Activated CD8-positive, alpha-beta T cell treated with anti-CD3 and anti-CD28 coated beads for 36 hours (primary cell): Measurements from ENCODE around the gene WASHC3. TPM values are rescaled to one million over a fixed set of nuclear protein-coding genes. Genes with fewer than 3 reads are reported as not detected.

Experiments used
- ATAC-seq: fragments of 200-7000 bp; cut with Tn5 transposase; one replicate; pipeline ENCODE4 v1.10.0; 2021; ENCODE audit warnings: mild to moderate bottlenecking, moderate library complexity
- CTCF ChIA-PET: fragments of 350-600 bp; sonication (Branson Sonifier 250); formaldehyde crosslinking; loops from one replicate; lab custom pipeline; 2021; ENCODE audit warnings: antibody characterized with exemption; lab: Charles Lee
- POLR2A ChIA-PET: fragments of 350-600 bp; sonication (Branson Sonifier 250); formaldehyde crosslinking; loops from one replicate; lab custom pipeline; 2021; ENCODE audit warnings: antibody characterized with exemption; lab: Charles Lee
- DNase-seq: peaks from one replicate; pipeline ENCODE4 v3.0.0-alpha.2; 2020
- H3K27ac Mint-ChIP-seq: one replicate; pipeline ENCODE4 v1.8.0; 2021; ENCODE audit warnings: mild to moderate bottlenecking, mixed read lengths
- H3K27me3 Mint-ChIP-seq: one replicate; pipeline ENCODE4 v1.8.0; 2021; ENCODE audit warnings: mixed read lengths
- H3K36me3 Mint-ChIP-seq: one replicate; pipeline ENCODE4 v1.8.0; 2021; ENCODE audit warnings: low read depth, mixed read lengths
- H3K4me1 Mint-ChIP-seq: one replicate; pipeline ENCODE4 v1.8.0; 2021; ENCODE audit warnings: low read depth, mixed read lengths
- H3K4me3 Mint-ChIP-seq: one replicate; pipeline ENCODE4 v1.8.0; 2021; ENCODE audit warnings: mild to moderate bottlenecking, moderate library complexity, mixed read lengths
- H3K9me3 Mint-ChIP-seq: one replicate; pipeline ENCODE4 v1.8.0; 2021; ENCODE audit warnings: mixed read lengths
- CTCF ChIP-seq: fragments of 200-600 bp; IDR thresholded peaks from one replicate; pipeline ENCODE4 v1.8.0; 2022; ENCODE audit warnings: antibody characterized with exemption, mild to moderate bottlenecking
- intact Hi-C: fragments of 100-400 bp; cut with micrococcal nuclease; formaldehyde crosslinking; loops from one replicate; pipeline ENCODE4 v1.10.0; 2022
- total RNA-seq, 2 experiments: library from RNA; stranded (reverse); gene quantifications; one replicate each; pipeline ENCODE4 v1.2.3, GENCODE V29; 2021

Gene WASHC3
- total RNA-seq, 2 experiments from 2014 or later = 30.7 to 32.3 TPM

GRCh38 chr12:102069707-102070106, 7.9 kb upstream of the WASHC3 start:
- intact Hi-C loops = no loop called here

GRCh38 chr12:102067574-102068258, 5.9 kb upstream of the WASHC3 start:
- DNase-seq = no peak
- Mint-ChIP-seq H3K4me1 (no peaks in the 10 kb centered on the region), H3K27ac (no peak overlapping the region), H3K27me3 (peaks cover 2% of the 10 kb centered on the region), H3K4me3 (no peak overlapping the region), H3K9me3 (no peaks in the 10 kb centered on the region), H3K36me3 (no peaks in the 10 kb centered on the region)
- POLR2A ChIA-PET = interaction anchor here (0.9 kb wide), 1 partner anchor 11 kb away, joined by 3 read pairs; no protein-coding TSS in a partner anchor
- ATAC-seq = no peak
- intact Hi-C loops = no loop called here
- no peak for TF ChIP-seq CTCF
- CTCF ChIA-PET = no interaction called here

More at GRCh38 chr12:102069707-102070106, 7.9 kb upstream of the WASHC3 start:
- H3K4me1 Mint-ChIP-seq = no peaks in the 10 kb centered on the region
- no peak for TF ChIP-seq CTCF
- DNase-seq (no peak), ATAC-seq (no peak)
- no peaks in the 10 kb centered on the region for H3K9me3 Mint-ChIP-seq
- no peak overlapping the region for H3K27ac Mint-ChIP-seq
- CTCF ChIA-PET = no interaction called here
- no peak overlapping the region for H3K4me3 Mint-ChIP-seq
- POLR2A ChIA-PET = interaction anchor here (0.9 kb wide), 1 partner anchor 15 kb away, joined by 4 read pairs; no protein-coding TSS in a partner anchor
- peaks cover 3% of the 10 kb centered on the region for H3K36me3 Mint-ChIP-seq
- no peaks in the 10 kb centered on the region for H3K27me3 Mint-ChIP-seq

- POLR2A ChIA-PET = no interaction called here
- CTCF ChIA-PET = no interaction called here
- no peaks in the 10 kb centered on the region for H3K9me3 Mint-ChIP-seq
- peaks cover 16% of the 10 kb centered on the region for H3K4me1 Mint-ChIP-seq
- intact Hi-C loops = no loop called here
- H3K27me3 Mint-ChIP-seq = peaks cover 2% of the 10 kb centered on the region
- H3K27ac Mint-ChIP-seq = no peak overlapping the region
- no peak for DNase-seq
- ATAC-seq = no peak
- peaks cover 10% of the 10 kb centered on the region for H3K36me3 Mint-ChIP-seq
- TF ChIP-seq CTCF = no peak
- no peak overlapping the region for H3K4me3 Mint-ChIP-seq
Measured at GRCh38 chr12:102064476-102064875, 2.7 kb upstream of the WASHC3 start.

DNA sequence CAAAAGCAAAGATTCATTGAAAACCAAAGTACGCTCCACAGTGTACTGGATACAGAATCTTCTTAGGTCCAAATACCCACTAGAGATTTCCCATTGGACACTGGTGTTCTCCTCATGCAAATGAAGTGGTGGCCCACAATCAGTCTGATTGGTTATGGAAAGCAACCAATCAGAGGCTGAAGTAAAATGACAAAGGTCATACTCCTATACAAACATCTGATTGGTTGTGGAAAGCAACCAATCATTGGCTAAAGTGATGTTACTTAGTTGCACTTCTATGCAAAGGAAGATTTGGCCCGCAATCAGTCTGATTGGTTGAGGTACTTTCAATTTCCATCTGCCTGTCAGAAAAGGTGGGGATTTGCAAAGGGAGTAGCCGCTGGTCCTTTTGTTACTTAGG, 1.3 kb upstream of the WASHC3 start:
- DNase-seq (no peak), ATAC-seq (no peak)
- no peak overlapping the region for H3K4me3 Mint-ChIP-seq
- no peak for TF ChIP-seq CTCF
- ChIA-PET POLR2A (no interaction called here), CTCF (no interaction called here)
- intact Hi-C loops = no loop called here
- peaks cover 18% of the 10 kb centered on the region for H3K36me3 Mint-ChIP-seq
- H3K9me3 Mint-ChIP-seq = no peaks in the 10 kb centered on the region
- no peak overlapping the region for H3K27ac Mint-ChIP-seq
- peaks cover 2% of the 10 kb centered on the region for H3K27me3 Mint-ChIP-seq
- H3K4me1 Mint-ChIP-seq = peaks cover 25% of the 10 kb centered on the region

GRCh38 chr12:102062419-102062806, 622 bp upstream of the WASHC3 start:
- POLR2A ChIA-PET = interaction anchor here (0.9 kb wide), 1 partner anchor 10 kb away, joined by 3 read pairs; no protein-coding TSS in a partner anchor
- H3K27me3 Mint-ChIP-seq = peaks cover 2% of the 10 kb centered on the region
- H3K4me3 Mint-ChIP-seq = peak overlapping the region; percentile 88
- intact Hi-C loops = no loop called here
- no peaks in the 10 kb centered on the region for H3K9me3 Mint-ChIP-seq
- DNase-seq (no peak), ATAC-seq (no peak)
- H3K27ac Mint-ChIP-seq = peak overlapping the region; percentile 97
- peaks cover 24% of the 10 kb centered on the region for H3K36me3 Mint-ChIP-seq
- CTCF ChIA-PET = no interaction called here
- no peak for TF ChIP-seq CTCF
- peaks cover 30% of the 10 kb centered on the region for H3K4me1 Mint-ChIP-seq
